CD4-positive, CD25-positive, alpha-beta regulatory T cell (primary cell): ENCODE results near the gene STK31. TPM values are rescaled to one million over a fixed set of nuclear protein-coding genes. Genes with fewer than 3 reads are reported as not detected.
"Not testable (repeated sequence)": the region's sequence is repeated elsewhere in the genome, so short reads cannot be mapped to it uniquely, and the experiment has no call there.

Source experiments
- ATAC-seq, 2 donors: fragments of 150-1000 bp; cut with Tn5 transposase; one replicate each; pipeline ENCODE4 v1.10.0; 2021; ENCODE audit warnings: low read depth in 2 of 2, moderate number of reproducible peaks in 2 of 2, moderate library complexity in 1 of 2
- DNase-seq, 3 donors: peaks; one replicate each; pipeline versions ENCODE4 v3.0.0 to v3.0.0-alpha.2; 2012 to 2022; ENCODE audit warnings: mixed read lengths in 1 of 3
- H3K27ac ChIP-seq: one replicate; pipeline ENCODE4 v1.7.0; 2013; ENCODE audit warnings: mild to moderate bottlenecking, low read length; ENCODE audit not compliant: insufficient read depth, poor library complexity, severe bottlenecking
- H3K27me3 ChIP-seq: one replicate; pipeline ENCODE4 v1.7.0; 2013; ENCODE audit warnings: low read length; ENCODE audit not compliant: control insufficient read depth, insufficient read depth
- H3K36me3 ChIP-seq: one replicate; pipeline ENCODE4 v1.7.0; 2013; ENCODE audit warnings: mild to moderate bottlenecking, low read length, moderate library complexity; ENCODE audit not compliant: control insufficient read depth, insufficient read depth
- H3K4me1 ChIP-seq: 2 replicates; pipeline ENCODE4 v1.7.0; 2013; ENCODE audit warnings: mild to moderate bottlenecking, low read length; ENCODE audit not compliant: insufficient read depth, control insufficient read depth, poor library complexity, severe bottlenecking
- H3K4me3 ChIP-seq: one replicate; pipeline ENCODE4 v1.7.0; 2013; ENCODE audit warnings: low read depth, mild to moderate bottlenecking, low read length, moderate library complexity
- H3K9me3 ChIP-seq, 2 experiments: 1 replicate in 1 of 2; 2 replicates in 1 of 2; pipeline ENCODE4 v1.7.0; 2013; ENCODE audit warnings: low read length in 2 of 2, mild to moderate bottlenecking in 1 of 2, moderate library complexity in 1 of 2; ENCODE audit not compliant: control insufficient read depth in 2 of 2
- H3K27ac Mint-ChIP-seq, 3 donors: one replicate each; pipeline ENCODE4 v1.8.0; 2020 to 2022; ENCODE audit warnings: mild to moderate bottlenecking in 3 of 3, mixed read lengths in 3 of 3, moderate library complexity in 2 of 3
- H3K27me3 Mint-ChIP-seq: one replicate; pipeline ENCODE4 v1.8.0; 2022; ENCODE audit warnings: mild to moderate bottlenecking, mixed read lengths
- H3K36me3 Mint-ChIP-seq: one replicate; pipeline ENCODE4 v1.8.0; 2020; ENCODE audit warnings: mixed read lengths
- H3K4me1 Mint-ChIP-seq, 4 donors: one replicate each; pipeline ENCODE4 v1.8.0; 2020 to 2022; ENCODE audit warnings: mixed read lengths in 4 of 4, mild to moderate bottlenecking in 1 of 4
- H3K4me3 Mint-ChIP-seq, 4 donors: one replicate each; pipeline ENCODE4 v1.8.0; 2020 to 2022; ENCODE audit warnings: mild to moderate bottlenecking in 4 of 4, mixed read lengths in 4 of 4, moderate library complexity in 3 of 4
- H3K9me3 Mint-ChIP-seq, 7 donors: one replicate each; pipeline ENCODE4 v1.8.0; 2020 to 2022; ENCODE audit warnings: mixed read lengths in 7 of 7, mild to moderate bottlenecking in 3 of 7, moderate library complexity in 2 of 7
- polyA plus RNA-seq, 4 donors: library from polyadenylated mRNA; unstranded; fragments of 300-500 nt; fragmentation: Illumina TruSeq; gene quantifications; one replicate each; pipeline ENCODE4 v1.2.3, GENCODE V29; 2021
- total RNA-seq: library from RNA; stranded (reverse); gene quantifications from one replicate; pipeline ENCODE4 v1.2.3, GENCODE V29; 2022

Gene STK31
- total and polyA plus RNA-seq, 5 donors from 2014 or later, result 0.11 to 0.44 TPM; not detected in 3

- Mint-ChIP-seq H3K4me3 (no peak overlapping the region), H3K9me3 (peaks cover 0 to 31% (median 9%) of the 10 kb centered on the region in 7 donors), H3K36me3 (peaks cover 9% of the 10 kb centered on the region), H3K4me1 (no peaks in the 10 kb centered on the region), H3K27me3 (peaks cover 9% of the 10 kb centered on the region), H3K27ac (no peak overlapping the region)
- ATAC-seq, result no peak
- peaks cover 7 to 23% of the 10 kb centered on the region in 2 experiments for H3K9me3 ChIP-seq
- H3K27ac ChIP-seq, result no peak overlapping the region
- H3K4me3 ChIP-seq, result no peak overlapping the region
- no peak for DNase-seq
- H3K4me1 ChIP-seq, result no peaks in the 10 kb centered on the region
- H3K27me3 ChIP-seq, result no peaks in the 10 kb centered on the region
- H3K36me3 ChIP-seq, result no peaks in the 10 kb centered on the region
Measured at GRCh38 chr7:23746629-23747028, 36.6 kb downstream of the STK31 start.

- no peaks in the 10 kb centered on the region for H3K4me1 ChIP-seq
- no peaks in the 10 kb centered on the region for H3K9me3 ChIP-seq
- DNase-seq (no peak), ATAC-seq (no peak)
- H3K27ac ChIP-seq, result no peak overlapping the region
- Mint-ChIP-seq H3K27ac (no peak overlapping the region), H3K4me1 (peaks cover 0 to 7% (median 0%) of the 10 kb centered on the region in 4 donors), H3K9me3 (peaks cover 0 to 9% (median 1%) of the 10 kb centered on the region in 7 donors), H3K36me3 (peaks cover 22% of the 10 kb centered on the region), H3K4me3 (no peak overlapping the region), H3K27me3 (no peaks in the 10 kb centered on the region)
- no peak overlapping the region for H3K4me3 ChIP-seq
- H3K27me3 ChIP-seq, result no peaks in the 10 kb centered on the region
- H3K36me3 ChIP-seq, result no peaks in the 10 kb centered on the region
Measured at GRCh38 chr7:23751852-23752251, 41.8 kb downstream of the STK31 start.

GRCh38 chr7:23758839-23759238 lies 48.8 kb downstream of the STK31 start:
- Mint-ChIP-seq H3K36me3 (peaks cover 13% of the 10 kb centered on the region), H3K4me1 (peaks cover 0 to 12% (median 0%) of the 10 kb centered on the region in 4 donors)
- not testable (repeated sequence) for H3K36me3 ChIP-seq, H3K4me3 Mint-ChIP-seq, H3K9me3 Mint-ChIP-seq, H3K27me3 Mint-ChIP-seq, H3K27ac Mint-ChIP-seq, H3K4me1 ChIP-seq, H3K27ac ChIP-seq, DNase-seq, ATAC-seq, H3K9me3 ChIP-seq, H3K4me3 ChIP-seq, H3K27me3 ChIP-seq

- ATAC-seq (no peak), DNase-seq (no peak)
- peaks cover 0 to 12% (median 0%) of the 10 kb centered on the region in 4 donors for H3K4me1 Mint-ChIP-seq
- H3K27me3 Mint-ChIP-seq, result no peaks in the 10 kb centered on the region
- no peak overlapping the region for H3K4me3 ChIP-seq
- H3K4me1 ChIP-seq, result no peaks in the 10 kb centered on the region
- H3K27ac ChIP-seq, result no peak overlapping the region
- no peak overlapping the region for H3K4me3 Mint-ChIP-seq
- no peaks in the 10 kb centered on the region for H3K9me3 ChIP-seq
- H3K9me3 Mint-ChIP-seq, result peaks cover 0 to 3% (median 0%) of the 10 kb centered on the region in 7 donors
- H3K27ac Mint-ChIP-seq, result no peak overlapping the region
- H3K36me3 Mint-ChIP-seq, result peaks cover 13% of the 10 kb centered on the region
- H3K36me3 ChIP-seq, result no peaks in the 10 kb centered on the region
- no peaks in the 10 kb centered on the region for H3K27me3 ChIP-seq
Measured at GRCh38 chr7:23759671-23760391, 49.8 kb downstream of the STK31 start.

DNA sequence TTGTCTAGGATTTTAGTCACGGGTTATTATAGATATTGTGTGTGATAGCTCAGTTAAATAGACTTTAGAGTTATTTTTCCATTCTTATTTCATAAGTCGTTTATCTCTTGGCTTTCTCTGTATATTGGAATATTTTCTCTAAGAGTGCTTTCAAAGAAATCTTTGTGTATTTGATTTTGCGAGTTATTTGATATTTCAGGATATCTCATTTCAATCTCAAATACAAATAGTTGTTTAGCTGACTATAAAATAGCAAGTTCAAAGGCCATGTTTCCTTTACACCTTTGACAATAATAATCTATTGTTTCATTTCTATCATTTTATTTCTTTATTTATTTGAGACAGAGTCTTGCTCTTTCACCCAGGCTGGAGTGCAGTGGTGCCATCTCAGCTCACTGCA lies 55.9 kb downstream of the STK31 start:
- ATAC-seq (no peak), DNase-seq (no peak)
- no peaks in the 10 kb centered on the region for H3K36me3 Mint-ChIP-seq
- Histone ChIP-seq H3K4me3 (no peak overlapping the region), H3K36me3 (no peaks in the 10 kb centered on the region), H3K27ac (no peak overlapping the region), H3K27me3 (no peaks in the 10 kb centered on the region), H3K4me1 (no peaks in the 10 kb centered on the region), H3K9me3 (no peaks in the 10 kb centered on the region)
- no peak overlapping the region for H3K27ac Mint-ChIP-seq
- H3K9me3 Mint-ChIP-seq, result no peaks in the 10 kb centered on the region
- H3K4me3 Mint-ChIP-seq, result no peak overlapping the region
- H3K4me1 Mint-ChIP-seq, result peaks cover 0 to 2% (median under 1%) of the 10 kb centered on the region in 4 donors
- H3K27me3 Mint-ChIP-seq, result no peaks in the 10 kb centered on the region

- Mint-ChIP-seq H3K27me3 (no peaks in the 10 kb centered on the region), H3K4me1 (peaks cover 0 to 2% (median 0%) of the 10 kb centered on the region in 4 donors), H3K27ac (no peak overlapping the region), H3K9me3 (no peaks in the 10 kb centered on the region), H3K36me3 (no peaks in the 10 kb centered on the region), H3K4me3 (no peak overlapping the region)
- Histone ChIP-seq H3K27me3 (no peaks in the 10 kb centered on the region), H3K9me3 (no peaks in the 10 kb centered on the region), H3K27ac (no peak overlapping the region), H3K4me1 (no peaks in the 10 kb centered on the region), H3K4me3 (no peak overlapping the region), H3K36me3 (no peaks in the 10 kb centered on the region)
- DNase-seq (no peak), ATAC-seq (no peak)
Measured at GRCh38 chr7:23767514-23767913, 57.5 kb downstream of the STK31 start.

DNA sequence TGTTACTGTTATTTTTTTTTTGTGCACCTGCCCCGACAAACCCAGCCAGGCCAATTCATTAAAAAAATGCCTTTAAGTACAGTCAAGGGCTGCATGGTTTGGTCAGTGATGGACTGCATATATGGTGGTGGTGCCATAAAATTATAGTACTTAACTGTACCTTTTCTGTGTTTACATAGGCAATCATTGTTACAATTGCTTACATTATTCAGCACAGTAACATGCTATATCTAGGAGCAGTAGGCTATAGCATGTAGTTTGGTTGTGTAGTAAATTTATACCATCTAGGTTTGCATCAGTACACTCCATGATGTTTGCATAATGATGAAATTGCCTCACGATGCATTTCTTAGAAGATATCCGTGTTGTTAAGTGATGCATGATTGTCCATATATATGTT lies 58.0 kb downstream of the STK31 start:
- ATAC-seq, result no peak
- Mint-ChIP-seq H3K4me1 (peaks cover 0 to 2% (median 0%) of the 10 kb centered on the region in 4 donors), H3K36me3 (no peaks in the 10 kb centered on the region), H3K27me3 (no peaks in the 10 kb centered on the region), H3K9me3 (no peaks in the 10 kb centered on the region), H3K4me3 (no peak overlapping the region), H3K27ac (no peak overlapping the region)
- DNase-seq, result no peak
- Histone ChIP-seq H3K4me1 (no peaks in the 10 kb centered on the region), H3K36me3 (no peaks in the 10 kb centered on the region), H3K9me3 (no peaks in the 10 kb centered on the region), H3K27me3 (no peaks in the 10 kb centered on the region), H3K27ac (no peak overlapping the region), H3K4me3 (no peak overlapping the region)

GRCh38 chr7:23779185-23779800 lies 69.3 kb downstream of the STK31 start:
- DNase-seq, H3K9me3 Mint-ChIP-seq, H3K27me3 ChIP-seq, H3K4me1 Mint-ChIP-seq, H3K27ac ChIP-seq, H3K27me3 Mint-ChIP-seq, ATAC-seq, H3K4me1 ChIP-seq, H3K27ac Mint-ChIP-seq, H3K9me3 ChIP-seq, H3K36me3 ChIP-seq, H3K4me3 ChIP-seq, H3K4me3 Mint-ChIP-seq: not testable (repeated sequence)
- peaks cover 15% of the 10 kb centered on the region for H3K36me3 Mint-ChIP-seq
